HG02970 (cell line): Measurements from ENCODE around the gene ZFAND2A.
A peak's percentile ranks its signal among the peaks of the same experiment; 100 is the strongest.
"Not testable (repeated sequence)": the region's sequence is repeated elsewhere in the genome, so short reads cannot be mapped to it uniquely, and the experiment has no call there.

Source experiments
- ATAC-seq: cut with Tn5 transposase; IDR thresholded peaks from one replicate; pipeline ENCODE4 v1.9.1; 2021; ENCODE audit warnings: mild to moderate bottlenecking, moderate library complexity, moderate number of reproducible peaks; ENCODE audit not compliant: unreplicated experiment, low FRiP score

Gene ZFAND2A

GRCh38 chr7:1175967-1176851, 16.2 kb upstream of the ZFAND2A start:
- ATAC-seq, result no peak

- ATAC-seq, result no peak
Measured at GRCh38 chr7:1175597-1175966, 15.6 kb upstream of the ZFAND2A start.

- no peak for ATAC-seq
Measured at GRCh38 chr7:1174881-1175596, 15.0 kb upstream of the ZFAND2A start.

- ATAC-seq, result no peak
Measured at GRCh38 chr7:1174002-1174401, 14.0 kb upstream of the ZFAND2A start.

GRCh38 chr7:1172666-1173523, 12.9 kb upstream of the ZFAND2A start:
- ATAC-seq, result no peak

- not testable (repeated sequence) for ATAC-seq
Measured at GRCh38 chr7:1171516-1171915, 11.5 kb upstream of the ZFAND2A start.

GRCh38 chr7:1170741-1171501, 10.9 kb upstream of the ZFAND2A start:
- ATAC-seq, result no peak

- peak; percentile 84 for ATAC-seq
Measured at GRCh38 chr7:1169409-1170368, 9.7 kb upstream of the ZFAND2A start.

- ATAC-seq, result no peak
Measured at GRCh38 chr7:1168422-1168821, 8.4 kb upstream of the ZFAND2A start.

- no peak for ATAC-seq
Measured at GRCh38 chr7:1164436-1164835, 4.4 kb upstream of the ZFAND2A start.

- no peak for ATAC-seq
Measured at GRCh38 chr7:1163121-1163520, 3.1 kb upstream of the ZFAND2A start.

GRCh38 chr7:1160670-1161021, 650 bp upstream of the ZFAND2A start:
- ATAC-seq, result no peak

GRCh38 chr7:1159231-1159630, 765 bp downstream of the ZFAND2A start:
- ATAC-seq, result not testable (repeated sequence)

GRCh38 chr7:1158203-1159126, 1.5 kb downstream of the ZFAND2A start:
- ATAC-seq, result no peak

- no peak for ATAC-seq
Measured at GRCh38 chr7:1156782-1157535, 3.0 kb downstream of the ZFAND2A start.

GRCh38 chr7:1155818-1156781, 3.9 kb downstream of the ZFAND2A start:
- ATAC-seq, result not testable (repeated sequence)
